Measurements from ENCODE around the gene TIGD1. TPM values are rescaled to one million over a fixed set of nuclear protein-coding genes. Genes with fewer than 3 reads are reported as not detected.

TIGD1 gene
- total RNA-seq, 1 experiment from 2014 or later: 6.0 TPM

- Histone ChIP-seq H3K9me3 (ENCODE audit: control insufficient read depth in 1 of 2, insufficient read depth in 1 of 2, low read depth in 1 of 2, low read length in 2 of 2) (no peaks in the 10 kb centered on the region), H3K4me2 (ENCODE audit: low read length) (no peak overlapping the region), H3K9ac (ENCODE audit: low read length) (no peak overlapping the region), H3K4me3 (replicated peaks in 1 of 2; ENCODE audit: low read depth in 1 of 2, low read length in 2 of 2) (no peak overlapping the region), H3K79me2 (ENCODE audit: insufficient read depth, low read length) (no peaks in the 10 kb centered on the region), H3K27ac (ENCODE audit: low read depth, low read length) (no peak overlapping the region), H3K36me3 (ENCODE audit: control insufficient read depth in 1 of 2, insufficient read depth in 2 of 2, low read length in 2 of 2) (no peaks in the 10 kb centered on the region), H3K27me3 (ENCODE audit: insufficient read depth, low read length) (no peaks in the 10 kb centered on the region), H2AFZ (ENCODE audit: low read depth, low read length, poor library complexity, severe bottlenecking) (no peak overlapping the region), H3K9me2 (ENCODE audit: insufficient read depth) (no peaks in the 10 kb centered on the region), H4K20me1 (ENCODE audit: insufficient read depth) (no peaks in the 10 kb centered on the region), H3K4me1 (ENCODE audit: control insufficient read depth in 1 of 2, insufficient read depth in 2 of 2, low read length in 2 of 2) (no peaks in the 10 kb centered on the region)
- TF ChIP-seq POLR2AphosphoS5 (IDR thresholded peaks at IDR 0.05; ENCODE audit: low read depth, low read length) (no peak), SIN3A (IDR thresholded peaks at IDR 0.05; ENCODE audit: low read depth) (no peak), YY1 (IDR thresholded peaks at IDR 0.05; ENCODE audit: extremely low read depth, insufficient replicate concordance, low read depth, low read length) (no peak), ATF3 (IDR thresholded peaks at IDR 0.05) (no peak), SP1 (IDR thresholded peaks at IDR 0.05; ENCODE audit: low read depth) (no peak), CEBPB (IDR thresholded peaks at IDR 0.05; ENCODE audit: low read depth) (no peak), FOSL1 (IDR thresholded peaks at IDR 0.05; ENCODE audit: low read depth) (no peak), REST (IDR thresholded peaks at IDR 0.05; ENCODE audit: low read depth) (no peak), POLR2A (IDR thresholded peaks at IDR 0.05; ENCODE audit: borderline replicate concordance, extremely low read depth, insufficient read depth, insufficient read length) (no peak), JUND (IDR thresholded peaks at IDR 0.05) (no peak), EZH2phosphoT487 (IDR thresholded peaks at IDR 0.05; ENCODE audit: borderline replicate concordance) (no peak), EGR1 (IDR thresholded peaks at IDR 0.05; ENCODE audit: low read depth) (no peak), EZH2 (IDR thresholded peaks at IDR 0.05) (no peak), CBX3 (IDR thresholded peaks at IDR 0.05; ENCODE audit: low read depth) (no peak), SRF (IDR thresholded peaks at IDR 0.05; ENCODE audit: low read depth) (no peak), ZNF274 (IDR thresholded peaks at IDR 0.05; ENCODE audit: low read depth, low read length) (no peak), TCF7L2 (IDR thresholded peaks at IDR 0.05; ENCODE audit: borderline replicate concordance, extremely low read depth, insufficient read depth, insufficient read length) (no peak)
- ChIA-PET POLR2A (no interaction called here), CTCF (no interaction called here), RAD21 (ENCODE audit: low non-redundant PET in 1 of 2, low total read pairs in 2 of 2, uncharacterized antibody in 2 of 2, unreplicated experiment in 2 of 2) (no interaction called here)
- no TSS peak for BruUV-seq (replicated peaks)
- intact Hi-C loops (cut with micrococcal nuclease): no loop called here
- DNase-seq (ENCODE audit: low read depth, low spot score): no peak
- no peak for ATAC-seq
These were observed 47.2 kb downstream of the TIGD1 start for GRCh38 chr2:232502911-232503808.
